Stimulated activated CD8-positive, alpha-beta memory T cell treated with anti-CD3 and anti-CD28 coated beads, Interleukin-15, amount 100 ng/mL, for 24 hours (primary cell): ENCODE data around the gene CCDC182.

Experiments
- DNase-seq: peaks from one replicate; pipeline ENCODE4 v3.0.0-alpha.2; 2020; ENCODE audit warnings: low read depth

The CCDC182 gene

GRCh38 chr17:57726838-57727237, 18.3 kb downstream of the CCDC182 start:
- no peak for DNase-seq

GRCh38 chr17:57726213-57726790, 18.8 kb downstream of the CCDC182 start:
- DNase-seq, result no peak

- DNase-seq, result no peak
Measured at GRCh38 chr17:57724729-57725125, 20.4 kb downstream of the CCDC182 start.

- no peak for DNase-seq
Measured at GRCh38 chr17:57724026-57724728, 20.9 kb downstream of the CCDC182 start.

- DNase-seq, result no peak
Measured at GRCh38 chr17:57723427-57724025, 21.6 kb downstream of the CCDC182 start.

GRCh38 chr17:57722704-57723043, 22.4 kb downstream of the CCDC182 start:
- no peak for DNase-seq

GRCh38 chr17:57721967-57722703, 23.0 kb downstream of the CCDC182 start:
- no peak for DNase-seq

- no peak for DNase-seq
Measured at GRCh38 chr17:57720386-57721035, 24.6 kb downstream of the CCDC182 start.

- no peak for DNase-seq
Measured at GRCh38 chr17:57718878-57719277, 26.2 kb downstream of the CCDC182 start.

- DNase-seq, result no peak
Measured at GRCh38 chr17:57715981-57716380, 29.1 kb downstream of the CCDC182 start.

GRCh38 chr17:57714665-57715180, 30.4 kb downstream of the CCDC182 start:
- DNase-seq, result no peak

- no peak for DNase-seq
Measured at GRCh38 chr17:57713140-57713539, 32.0 kb downstream of the CCDC182 start.

- DNase-seq, result no peak
Measured at GRCh38 chr17:57708410-57708809, 36.7 kb downstream of the CCDC182 start.

- DNase-seq, result no peak
Measured at GRCh38 chr17:57707892-57708291, 37.2 kb downstream of the CCDC182 start.

GRCh38 chr17:57706761-57707160, 38.3 kb downstream of the CCDC182 start:
- DNase-seq, result no peak

- no peak for DNase-seq
Measured at GRCh38 chr17:57705921-57706695, 39.0 kb downstream of the CCDC182 start.

GRCh38 chr17:57704448-57704847, 40.7 kb downstream of the CCDC182 start:
- no peak for DNase-seq

GRCh38 chr17:57703273-57703672, 41.8 kb downstream of the CCDC182 start:
- no peak for DNase-seq

GRCh38 chr17:57701124-57701523, 44.0 kb downstream of the CCDC182 start:
- no peak for DNase-seq

- DNase-seq, result no peak
Measured at GRCh38 chr17:57699751-57700219, 45.3 kb downstream of the CCDC182 start.
